ENCODE results near the gene LIX1. TPM values are rescaled to one million over a fixed set of nuclear protein-coding genes. Genes with fewer than 3 reads are reported as not detected.

The LIX1 gene
- polyA plus RNA-seq, 3 donors from 2014 or later, result not detected

Other genes starting within 250 kb of the LIX1 start
- 10 to 100 TPM; 33.2 to 80.4 (median 39.9) TPM for gene LNPEP, start 206.5 kb downstream of the LIX1 start, polyA plus RNA-seq
- 10 to 100 TPM; 10.6 to 15.8 (median 14.8) TPM for gene RIOK2, start 40.6 kb upstream of the LIX1 start, polyA plus RNA-seq

Data from immature natural killer cell (primary cell).